ENCODE measurements around the gene STRA8.

Gene STRA8

GRCh38 chr7:135260930-135261721, 27.5 kb downstream of the STRA8 start:
- TF ChIP-seq CTCF (IDR thresholded peaks at IDR 0.05; ENCODE audit: borderline replicate concordance, control extremely low read depth, extremely low read depth, insufficient read depth, missing control alignments): no peak
- no peak for DNase-seq (ENCODE audit: low spot score)
- in situ Hi-C loops (cut with MboI; ENCODE audit: low sequenced_read_pairs, unreplicated experiment): no loop called here

- no peak for DNase-seq (ENCODE audit: low spot score)
- no peak for TF ChIP-seq CTCF (IDR thresholded peaks at IDR 0.05; ENCODE audit: borderline replicate concordance, control extremely low read depth, extremely low read depth, insufficient read depth, missing control alignments)
- in situ Hi-C loops (cut with MboI; ENCODE audit: low sequenced_read_pairs, unreplicated experiment): no loop called here
These were observed 29.1 kb downstream of the STRA8 start for GRCh38 chr7:135262623-135263320.

GRCh38 chr7:135263321-135263970, 29.8 kb downstream of the STRA8 start:
- no peak for TF ChIP-seq CTCF (IDR thresholded peaks at IDR 0.05; ENCODE audit: borderline replicate concordance, control extremely low read depth, extremely low read depth, insufficient read depth, missing control alignments)
- in situ Hi-C loops (cut with MboI; ENCODE audit: low sequenced_read_pairs, unreplicated experiment): no loop called here
- DNase-seq (ENCODE audit: low spot score): no peak

- in situ Hi-C loops (cut with MboI; ENCODE audit: low sequenced_read_pairs, unreplicated experiment): no loop called here
- TF ChIP-seq CTCF (IDR thresholded peaks at IDR 0.05; ENCODE audit: borderline replicate concordance, control extremely low read depth, extremely low read depth, insufficient read depth, missing control alignments): no peak
- no peak for DNase-seq (ENCODE audit: low spot score)
These were observed 32.0 kb downstream of the STRA8 start for GRCh38 chr7:135265637-135266036.

GRCh38 chr7:135269921-135270320, 36.3 kb downstream of the STRA8 start:
- no peak for DNase-seq (ENCODE audit: low spot score)
- TF ChIP-seq CTCF (IDR thresholded peaks at IDR 0.05; ENCODE audit: borderline replicate concordance, control extremely low read depth, extremely low read depth, insufficient read depth, missing control alignments): no peak
- in situ Hi-C loops (cut with MboI; ENCODE audit: low sequenced_read_pairs, unreplicated experiment): no loop called here

- DNase-seq (ENCODE audit: low spot score): no peak
- no peak for TF ChIP-seq CTCF (IDR thresholded peaks at IDR 0.05; ENCODE audit: borderline replicate concordance, control extremely low read depth, extremely low read depth, insufficient read depth, missing control alignments)
- in situ Hi-C loops (cut with MboI; ENCODE audit: low sequenced_read_pairs, unreplicated experiment): no loop called here
These were observed 37.1 kb downstream of the STRA8 start for GRCh38 chr7:135270577-135271254.

Measured in GM13976 (cell line).